WTC11 (cell line): ENCODE results near the gene PGBD1. TPM values are rescaled to one million over a fixed set of nuclear protein-coding genes. Genes with fewer than 3 reads are reported as not detected.
"Not testable (repeated sequence)": the region's sequence is repeated elsewhere in the genome, so short reads cannot be mapped to it uniquely, and the experiment has no call there.

Experiments used
- ATAC-seq: fragments of 200-7000 bp; cut with Tn5 transposase; 2 replicates; pipeline ENCODE4 v1.10.0; 2021; ENCODE audit warnings: mild to moderate bottlenecking, moderate library complexity
- CTCF ChIA-PET: fragments of 300-600 bp; sonication (Branson Sonifier 250); formaldehyde crosslinking; loops from one replicate; lab custom pipeline; 2021; ENCODE audit warnings: antibody characterized with exemption; lab: Charles Lee
- POLR2A ChIA-PET: fragments of 350-600 bp; sonication (Branson Sonifier 250); formaldehyde crosslinking; loops from one replicate; lab custom pipeline; 2021; ENCODE audit warnings: antibody characterized with exemption; lab: Charles Lee
- DNase-seq: peaks from one replicate; pipeline ENCODE4 v3.0.0; 2021; ENCODE audit warnings: low spot score
- H3K27ac Mint-ChIP-seq: 2 replicates; pipeline ENCODE4 v1.8.0; 2021; ENCODE audit warnings: mixed read lengths
- H3K27me3 Mint-ChIP-seq: 2 replicates; pipeline ENCODE4 v1.8.0; 2021; ENCODE audit warnings: low read depth, mild to moderate bottlenecking, moderate library complexity, mixed read lengths
- H3K36me3 Mint-ChIP-seq: 2 replicates; pipeline ENCODE4 v1.8.0; 2021; ENCODE audit warnings: mixed read lengths
- H3K4me1 Mint-ChIP-seq: 2 replicates; pipeline ENCODE4 v1.8.0; 2022; ENCODE audit warnings: mixed read lengths
- H3K4me3 Mint-ChIP-seq: 2 replicates; pipeline ENCODE4 v1.8.0; 2021; ENCODE audit warnings: mild to moderate bottlenecking, moderate library complexity, mixed read lengths
- H3K9me3 Mint-ChIP-seq: 2 replicates; pipeline ENCODE4 v1.8.0; 2021; ENCODE audit warnings: mixed read lengths
- CBFB ChIP-seq: sonication (generic); formaldehyde crosslinking; IDR thresholded peaks from 2 replicates; pipeline ENCODE4 v1.8.1; 2022; ENCODE audit warnings: mild to moderate bottlenecking, low read depth, missing genetic modification reagents
- CREM ChIP-seq: sonication (generic); formaldehyde crosslinking; IDR thresholded peaks from 2 replicates; pipeline ENCODE4 v1.8.1; 2022; ENCODE audit warnings: mild to moderate bottlenecking, missing genetic modification reagents, moderate library complexity
- ETV6 ChIP-seq: sonication (generic); formaldehyde crosslinking; IDR thresholded peaks from 2 replicates; pipeline ENCODE4 v1.8.1; 2022; ENCODE audit warnings: mild to moderate bottlenecking, missing genetic modification reagents
- FOXP1 ChIP-seq: sonication (generic); formaldehyde crosslinking; IDR thresholded peaks from 2 replicates; pipeline ENCODE4 v1.8.0; 2022; ENCODE audit warnings: missing genetic modification reagents, mild to moderate bottlenecking, moderate library complexity, borderline replicate concordance
- GTF2I ChIP-seq: fragments of 250-450 bp; sonication (Bioruptor Pico); conservative IDR thresholded peaks from 2 replicates; pipeline ENCODE4 v1.4.0; 2021; ENCODE audit warnings: mild to moderate bottlenecking
- JUN ChIP-seq: sonication (generic); formaldehyde crosslinking; IDR thresholded peaks from 2 replicates; pipeline ENCODE4 v1.8.0; 2023; ENCODE audit warnings: mild to moderate bottlenecking, missing genetic modification reagents
- KAT7 ChIP-seq: sonication (generic); formaldehyde crosslinking; IDR thresholded peaks from 2 replicates; pipeline ENCODE4 v1.8.1; 2023; ENCODE audit warnings: missing genetic modification reagents, mild to moderate bottlenecking, borderline replicate concordance
- MXD4 ChIP-seq: fragments of 250-450 bp; sonication (Bioruptor Pico); IDR thresholded peaks from 2 replicates; pipeline ENCODE4 v1.8.0; 2021; ENCODE audit warnings: mild to moderate bottlenecking, moderate library complexity, borderline replicate concordance
- SMAD3 ChIP-seq: sonication (generic); formaldehyde crosslinking; IDR thresholded peaks from 2 replicates; pipeline ENCODE4 v1.8.0; 2022; ENCODE audit warnings: missing genetic modification reagents, mild to moderate bottlenecking, borderline replicate concordance
- SOX15 ChIP-seq: fragments of 250-450 bp; sonication (Bioruptor Pico); IDR thresholded peaks from 2 replicates; pipeline ENCODE4 v1.9.0; 2021; ENCODE audit warnings: mild to moderate bottlenecking
- TEAD4 ChIP-seq: sonication (generic); formaldehyde crosslinking; IDR thresholded peaks from 2 replicates; pipeline ENCODE4 v1.8.0; 2022; ENCODE audit warnings: mild to moderate bottlenecking, missing genetic modification reagents
- ZMAT4 ChIP-seq: fragments of 250-450 bp; sonication (Bioruptor Pico); IDR thresholded peaks from 2 replicates; pipeline ENCODE4 v1.9.0; 2021; ENCODE audit warnings: mild to moderate bottlenecking
- ZNF232 ChIP-seq: sonication (generic); formaldehyde crosslinking; IDR thresholded peaks from 2 replicates; pipeline ENCODE4 v1.8.0; 2022; ENCODE audit warnings: mild to moderate bottlenecking, missing genetic modification reagents
- ZNF423 ChIP-seq: fragments of 250-450 bp; sonication (Bioruptor Pico); IDR thresholded peaks from 2 replicates; pipeline ENCODE4 v2.1.2; 2022; ENCODE audit warnings: mild to moderate bottlenecking, moderate library complexity
- ZNF532 ChIP-seq: fragments of 250-450 bp; sonication (Bioruptor Pico); IDR thresholded peaks from 2 replicates; pipeline ENCODE4 v1.9.0; 2021; ENCODE audit warnings: mild to moderate bottlenecking, borderline replicate concordance
- total RNA-seq: library from RNA; stranded (reverse); gene quantifications from 3 replicates; pipeline ENCODE4 v1.2.3, GENCODE V29; 2021
- TF ChIP-seq, protein P1 (sequence below): sonication (generic); formaldehyde crosslinking; IDR thresholded peaks from 2 replicates; pipeline ENCODE4 v1.8.0; 2022; ENCODE audit warnings: mild to moderate bottlenecking, missing genetic modification reagents
- TF ChIP-seq, protein P2 (sequence below): sonication (generic); formaldehyde crosslinking; IDR thresholded peaks from 2 replicates; pipeline ENCODE4 v1.8.0; 2023; ENCODE audit warnings: missing genetic modification reagents

Gene PGBD1
- total RNA-seq, 1 experiment from 2014 or later, result 6.9 TPM

DNA sequence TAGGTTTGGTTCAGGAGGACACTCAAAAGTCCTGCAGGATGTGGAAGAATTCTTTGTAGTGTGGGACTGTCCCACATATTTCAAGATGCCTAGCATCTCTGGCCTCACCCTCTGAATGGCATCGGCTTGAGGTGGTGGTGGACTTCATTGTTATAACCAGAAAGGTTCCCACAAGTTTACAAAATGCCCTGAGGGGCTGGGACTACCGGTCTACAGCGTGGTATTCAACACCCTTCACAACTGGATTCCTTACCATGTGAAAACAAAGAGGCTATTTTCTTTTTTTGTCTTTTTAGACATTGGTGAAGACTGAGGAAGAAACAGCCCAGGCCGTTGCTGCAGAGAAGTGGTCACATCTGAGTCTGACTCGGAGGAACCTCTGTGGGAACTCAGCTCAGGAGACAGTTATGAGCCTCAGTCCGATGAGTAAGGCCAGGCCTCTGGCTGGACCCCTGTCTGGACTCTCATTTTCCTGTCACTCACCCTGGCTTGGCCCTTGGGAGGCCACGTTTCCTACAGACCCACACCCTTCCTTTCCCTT is 15.2 kb downstream of the PGBD1 start:
- H3K4me1 Mint-ChIP-seq, result no peaks in the 10 kb centered on the region
- no peaks in the 10 kb centered on the region for H3K9me3 Mint-ChIP-seq
- H3K27me3 Mint-ChIP-seq, result no peaks in the 10 kb centered on the region
- CTCF ChIA-PET, result no interaction called here
- H3K4me3 Mint-ChIP-seq, result no peak overlapping the region
- POLR2A ChIA-PET, result interaction anchor here (0.6 kb wide), 1 partner anchor 262 kb away, joined by 3 read pairs; no protein-coding TSS in a partner anchor
- ATAC-seq (no peak), DNase-seq (no peak)
- TF ChIP-seq JUN (CRISPR knock-in tag) (no peak), TEAD4 (CRISPR knock-in tag) (no peak), ETV6 (no peak), FOXP1 (no peak), CBFB (CRISPR knock-in tag) (no peak)
- no peak overlapping the region for H3K27ac Mint-ChIP-seq
- peaks cover 9% of the 10 kb centered on the region for H3K36me3 Mint-ChIP-seq

GRCh38 chr6:28303570-28303969 is 22.2 kb downstream of the PGBD1 start:
- no peak for ATAC-seq
- H3K27me3 Mint-ChIP-seq, result no peaks in the 10 kb centered on the region
- H3K27ac Mint-ChIP-seq, result no peak overlapping the region
- no peak overlapping the region for H3K4me3 Mint-ChIP-seq
- ChIA-PET POLR2A (no interaction called here), CTCF (no interaction called here)
- no peak for DNase-seq
- no peaks in the 10 kb centered on the region for H3K36me3 Mint-ChIP-seq
- H3K9me3 Mint-ChIP-seq, result peaks cover 23% of the 10 kb centered on the region
- H3K4me1 Mint-ChIP-seq, result no peaks in the 10 kb centered on the region
- TF ChIP-seq, protein P1, sequence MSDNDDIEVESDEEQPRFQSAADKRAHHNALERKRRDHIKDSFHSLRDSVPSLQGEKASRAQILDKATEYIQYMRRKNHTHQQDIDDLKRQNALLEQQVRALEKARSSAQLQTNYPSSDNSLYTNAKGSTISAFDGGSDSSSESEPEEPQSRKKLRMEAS (CRISPR knock-in tag), result no peak
- TF ChIP-seq ZNF532 (no peak), MXD4 (CRISPR knock-in tag) (no peak), ZMAT4 (CRISPR knock-in tag) (no peak), GTF2I (CRISPR knock-in tag) (no peak), CREM (CRISPR knock-in tag) (no peak), ZNF232 (CRISPR knock-in tag) (no peak), SMAD3 (no peak), ZNF423 (CRISPR knock-in tag) (no peak), KAT7 (CRISPR knock-in tag) (no peak), CBFB (CRISPR knock-in tag) (no peak), SOX15 (CRISPR knock-in tag) (no peak)
- TF ChIP-seq, protein P2, sequence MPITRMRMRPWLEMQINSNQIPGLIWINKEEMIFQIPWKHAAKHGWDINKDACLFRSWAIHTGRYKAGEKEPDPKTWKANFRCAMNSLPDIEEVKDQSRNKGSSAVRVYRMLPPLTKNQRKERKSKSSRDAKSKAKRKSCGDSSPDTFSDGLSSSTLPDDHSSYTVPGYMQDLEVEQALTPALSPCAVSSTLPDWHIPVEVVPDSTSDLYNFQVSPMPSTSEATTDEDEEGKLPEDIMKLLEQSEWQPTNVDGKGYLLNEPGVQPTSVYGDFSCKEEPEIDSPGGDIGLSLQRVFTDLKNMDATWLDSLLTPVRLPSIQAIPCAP (CRISPR knock-in tag), result no peak
- TF ChIP-seq, all 79 proteins: peak for 0

DNA sequence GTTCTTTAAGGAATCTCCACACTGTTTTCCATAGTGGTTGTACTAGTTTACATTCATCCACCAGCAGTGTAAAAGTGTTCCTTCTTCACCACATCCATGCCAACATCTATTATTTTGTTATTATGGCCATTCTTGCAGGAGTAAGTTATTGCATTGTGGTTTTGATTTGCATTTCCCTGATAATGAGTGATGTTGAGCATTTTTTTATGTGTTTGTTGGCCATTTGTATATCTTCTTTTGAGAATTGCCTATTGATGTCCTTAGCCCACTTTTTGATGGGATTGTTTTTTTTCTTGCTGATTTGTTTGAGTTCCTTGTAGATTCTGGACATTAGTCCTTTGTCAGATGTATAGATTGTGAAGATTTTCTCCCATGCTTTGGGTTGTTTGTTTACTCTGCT is 25.0 kb downstream of the PGBD1 start:
- H3K36me3 Mint-ChIP-seq, POLR2A ChIA-PET, ATAC-seq, CTCF ChIA-PET, H3K27ac Mint-ChIP-seq, H3K4me3 Mint-ChIP-seq, DNase-seq, H3K27me3 Mint-ChIP-seq: not testable (repeated sequence)
- Mint-ChIP-seq H3K4me1 (peaks cover 23% of the 10 kb centered on the region), H3K9me3 (peaks cover 25% of the 10 kb centered on the region)
